Cardiac muscle cell (in vitro differentiated cells and primary cell): ENCODE data around the gene MTMR1. TPM values are rescaled to one million over a fixed set of nuclear protein-coding genes. Genes with fewer than 3 reads are reported as not detected.

Source experiments
- DNase-seq, 2 donors: peaks; one replicate each; pipeline versions ENCODE4 v3.0.0 to v3.0.0-alpha.2; 2010 to 2017; ENCODE audit warnings: low read depth in 1 of 2, low spot score in 1 of 2
- H3K27ac ChIP-seq: fragments of 200-600 bp; sonication (generic); 2 replicates; pipeline ENCODE4 v1.5.1; 2016
- H3K27me3 ChIP-seq: fragments of 200-600 bp; sonication (generic); 2 replicates; pipeline ENCODE4 v1.6.0; 2016; ENCODE audit warnings: control low read depth
- H3K36me3 ChIP-seq: fragments of 200-600 bp; sonication (generic); 2 replicates; pipeline ENCODE4 v1.5.1; 2016; ENCODE audit warnings: control low read depth
- H3K4me1 ChIP-seq: fragments of 200-600 bp; sonication (generic); 2 replicates; pipeline ENCODE4 v1.8.1; 2017; ENCODE audit warnings: low read depth, mild to moderate bottlenecking, mixed run types
- H3K4me3 ChIP-seq: fragments of 200-600 bp; sonication (generic); 2 replicates; pipeline ENCODE4 v1.5.1; 2016; ENCODE audit warnings: mild to moderate bottlenecking
- H3K9me3 ChIP-seq: fragments of 200-600 bp; sonication (generic); 2 replicates; pipeline ENCODE4 v1.5.1; 2017; ENCODE audit warnings: low read depth, mild to moderate bottlenecking, control low read depth
- CTCF ChIP-seq: IDR thresholded peaks from 2 replicates; pipeline ENCODE4 v1.5.1; 2012; ENCODE audit warnings: low read depth, mild to moderate bottlenecking, low read length
- polyA plus RNA-seq: library from polyadenylated mRNA; unstranded; fragments of >200 nt; fragmentation: Nextera tagmentation; extraction: Ambion mirVana; gene quantifications from 2 replicates; pipeline ENCODE4 v1.2.1, GENCODE V29; 2016
- total RNA-seq: library from RNA; depleted of rRNA; stranded (reverse); fragments of >200 nt; gene quantifications from 2 replicates; pipeline ENCODE4 v1.2.3, GENCODE V29; 2016

MTMR1 gene
- total and polyA plus RNA-seq, 2 experiments from 2014 or later = 20.2 to 22.3 TPM

GRCh38 chrX:150690126-150690525, 3.1 kb upstream of the MTMR1 start:
- Histone ChIP-seq H3K27me3 (no peaks in the 10 kb centered on the region), H3K9me3 (no peaks in the 10 kb centered on the region), H3K36me3 (no peaks in the 10 kb centered on the region), H3K27ac (no peak overlapping the region), H3K4me3 (no peak overlapping the region), H3K4me1 (no peaks in the 10 kb centered on the region)
- peak in 1 of 2 donors; percentile 74 for DNase-seq
- TF ChIP-seq CTCF = no peak

GRCh38 chrX:150692296-150692695, 900 bp upstream of the MTMR1 start:
- no peaks in the 10 kb centered on the region for H3K27me3 ChIP-seq
- no peak for DNase-seq
- no peaks in the 10 kb centered on the region for H3K36me3 ChIP-seq
- H3K4me3 ChIP-seq = peak overlapping the region; percentile 54
- no peaks in the 10 kb centered on the region for H3K9me3 ChIP-seq
- H3K4me1 ChIP-seq = no peaks in the 10 kb centered on the region
- TF ChIP-seq CTCF = no peak
- no peak overlapping the region for H3K27ac ChIP-seq

GRCh38 chrX:150693725-150694574, 754 bp downstream of the MTMR1 start:
- Histone ChIP-seq H3K27me3 (no peaks in the 10 kb centered on the region), H3K4me1 (no peaks in the 10 kb centered on the region), H3K4me3 (peak overlapping the region; percentile 54), H3K36me3 (no peaks in the 10 kb centered on the region), H3K27ac (no peak overlapping the region), H3K9me3 (no peaks in the 10 kb centered on the region)
- DNase-seq = peak; percentile 21 to 59
- no peak for TF ChIP-seq CTCF

GRCh38 chrX:150694738-150695410, 1.7 kb downstream of the MTMR1 start:
- Histone ChIP-seq H3K4me3 (no peak overlapping the region), H3K27me3 (no peaks in the 10 kb centered on the region), H3K27ac (no peak overlapping the region), H3K4me1 (no peaks in the 10 kb centered on the region), H3K36me3 (no peaks in the 10 kb centered on the region), H3K9me3 (no peaks in the 10 kb centered on the region)
- DNase-seq = no peak
- no peak for TF ChIP-seq CTCF

GRCh38 chrX:150696331-150696730, 3.1 kb downstream of the MTMR1 start:
- DNase-seq = no peak
- Histone ChIP-seq H3K27me3 (no peaks in the 10 kb centered on the region), H3K27ac (no peak overlapping the region), H3K9me3 (no peaks in the 10 kb centered on the region), H3K4me3 (no peak overlapping the region), H3K36me3 (no peaks in the 10 kb centered on the region), H3K4me1 (no peaks in the 10 kb centered on the region)
- TF ChIP-seq CTCF = no peak
